SK-N-SH (cell line): ENCODE data around the gene MRPL44. TPM values are rescaled to one million over a fixed set of nuclear protein-coding genes. Genes with fewer than 3 reads are reported as not detected.

Source experiments
- CTCF ChIA-PET: fragments of 300-600, 350-600 bp; formaldehyde crosslinking; extraction: SDS; loops from one replicate; lab custom pipeline; 2021; lab: Yijun Ruan, JAX
- POLR2A ChIA-PET: fragments of 350-600 bp; sonication (Branson Sonifier 250); formaldehyde crosslinking; extraction: SDS; loops from one replicate; lab custom pipeline; 2020; ENCODE audit warnings: antibody characterized with exemption, inconsistent platforms; lab: Yijun Ruan, JAX
- DNase-seq: peaks from one replicate; pipeline ENCODE4 v3.0.0; 2012
- H2AFZ ChIP-seq: fragments of 200-600 bp; sonication (generic); 2 replicates; pipeline ENCODE4 v1.8.1; 2016; ENCODE audit warnings: antibody characterized with exemption, mild to moderate bottlenecking, low read depth
- H3F3A ChIP-seq: fragments of 200-600 bp; sonication (generic); replicated peaks from 2 replicates; pipeline ENCODE3; 2016; ENCODE audit warnings: antibody characterized with exemption, mild to moderate bottlenecking; ENCODE audit not compliant: insufficient read depth
- H3K27ac ChIP-seq, 2 experiments: fragments of 200-500 bp in 1 of 2; fragments of 200-600 bp in 1 of 2; sonication (Bioruptor generic) in 1 of 2; sonication (generic), shearing (Covaris generic) in 1 of 2; 2 replicates each; pipeline versions ENCODE4 v1.5.1 to v1.6.1; 2014 to 2016; ENCODE audit warnings: low read depth in 2 of 2, inconsistent platforms in 1 of 2, low read length in 1 of 2, mild to moderate bottlenecking in 1 of 2, mixed read lengths in 1 of 2
- H3K27me3 ChIP-seq: fragments of 200-600 bp; sonication (generic), shearing (Covaris generic); 2 replicates; pipeline ENCODE4 v1.6.1; 2016; ENCODE audit warnings: mixed run types; ENCODE audit not compliant: insufficient read depth
- H3K36me3 ChIP-seq, 2 experiments: fragments of 200-500 bp in 1 of 2; fragments of 200-600 bp in 1 of 2; sonication (Bioruptor generic) in 1 of 2; sonication (generic) in 1 of 2; replicated peaks in 1 of 2; 2 replicates each; pipeline versions ENCODE3 to v1.5.1; 2014 to 2016; ENCODE audit warnings: low read length in 1 of 2, mild to moderate bottlenecking in 1 of 2; ENCODE audit not compliant: insufficient read depth in 2 of 2, control insufficient read depth in 1 of 2
- H3K4me1 ChIP-seq, 2 experiments: fragments of 200-500 bp in 1 of 2; fragments of 200-600 bp in 1 of 2; sonication (Bioruptor generic) in 1 of 2; sonication (generic), shearing (Covaris generic) in 1 of 2; 2 replicates each; pipeline versions ENCODE4 v1.5.1 to v1.6.1; 2014 to 2016; ENCODE audit warnings: low read depth in 1 of 2, low read length in 1 of 2, mixed run types in 1 of 2; ENCODE audit not compliant: insufficient read depth in 2 of 2, control insufficient read depth in 1 of 2
- H3K4me2 ChIP-seq: fragments of 200-600 bp; sonication (generic), shearing (Covaris generic); 2 replicates; pipeline ENCODE4 v1.6.1; 2017; ENCODE audit warnings: mixed run types
- H3K4me3 ChIP-seq, 2 experiments: fragments of 200-500 bp in 1 of 2; fragments of 200-600 bp in 1 of 2; sonication (Bioruptor generic) in 1 of 2; sonication (generic), shearing (Covaris generic) in 1 of 2; 2 replicates each; pipeline versions ENCODE4 v1.5.1 to v1.8.1; 2014 to 2016; ENCODE audit warnings: low read depth in 2 of 2, inconsistent platforms in 1 of 2, low read length in 1 of 2, mild to moderate bottlenecking in 1 of 2, mixed read lengths in 1 of 2, moderate library complexity in 1 of 2
- H3K79me2 ChIP-seq: fragments of 200-600 bp; sonication (generic); 2 replicates; pipeline ENCODE4 v1.8.1; 2017; ENCODE audit warnings: mild to moderate bottlenecking; ENCODE audit not compliant: insufficient read depth
- H3K9ac ChIP-seq: fragments of 200-600 bp; sonication (generic); 2 replicates; pipeline ENCODE4 v1.6.1; 2017; ENCODE audit warnings: mixed run types
- H3K9me2 ChIP-seq: fragments of 200-600 bp; sonication (generic); 2 replicates; pipeline ENCODE4 v1.6.1; 2017; ENCODE audit warnings: mixed run types
- H3K9me3 ChIP-seq: fragments of 200-600 bp; sonication (generic); 2 replicates; pipeline ENCODE4 v1.6.1; 2017; ENCODE audit warnings: mixed run types, mild to moderate bottlenecking, moderate library complexity
- H4K20me1 ChIP-seq: fragments of 200-600 bp; sonication (generic); 2 replicates; pipeline ENCODE4 v1.6.1; 2017; ENCODE audit warnings: mild to moderate bottlenecking, mixed run types; ENCODE audit not compliant: insufficient read depth
- CHD2 ChIP-seq: fragments of 150-350 bp; IDR thresholded peaks from 2 replicates; pipeline ENCODE4 v1.6.1; 2018; ENCODE audit warnings: low read length; ENCODE audit not compliant: partially characterized antibody
- CTCF ChIP-seq: fragments of 200-600 bp; sonication (generic); IDR thresholded peaks from 2 replicates; pipeline ENCODE4 v1.6.1; 2017; ENCODE audit warnings: antibody characterized with exemption, mild to moderate bottlenecking, moderate library complexity
- EP300 ChIP-seq, 2 experiments: IDR thresholded peaks; 2 replicates each; pipeline versions ENCODE4 v1.4.0 to v1.6.1; 2012; ENCODE audit warnings: borderline replicate concordance in 1 of 2, low read depth in 1 of 2, low read length in 1 of 2
- FOSL2 ChIP-seq: IDR thresholded peaks from 2 replicates; pipeline ENCODE4 v1.4.0; 2012; ENCODE audit warnings: low read depth, mild to moderate bottlenecking, moderate library complexity, borderline replicate concordance
- FOXJ3 ChIP-seq: sonication (generic); formaldehyde crosslinking; IDR thresholded peaks from 2 replicates; pipeline ENCODE4 v1.5.1; 2020; ENCODE audit warnings: mild to moderate bottlenecking, missing genetic modification reagents
- IRF3 ChIP-seq: fragments of 150-350 bp; IDR thresholded peaks from 2 replicates; pipeline ENCODE4 v1.6.1; 2016; ENCODE audit warnings: mild to moderate bottlenecking, low read depth, low read length
- MAX ChIP-seq: IDR thresholded peaks from 2 replicates; pipeline ENCODE4 v1.4.0; 2012; ENCODE audit warnings: low read depth
- MEF2A ChIP-seq: IDR thresholded peaks from 2 replicates; pipeline ENCODE4 v1.4.0; 2012; ENCODE audit warnings: low read depth, borderline replicate concordance
- MXI1 ChIP-seq: IDR thresholded peaks from 2 replicates; pipeline ENCODE4 v1.6.1; 2012; ENCODE audit warnings: mild to moderate bottlenecking, low read depth, low read length, improper control_type of control experiment
- PBX3 ChIP-seq: IDR thresholded peaks from 2 replicates; pipeline ENCODE4; 2012
- REST ChIP-seq: IDR thresholded peaks from 2 replicates; pipeline ENCODE4 v1.6.1; 2012; ENCODE audit warnings: mild to moderate bottlenecking, low read depth, low read length, moderate library complexity
- RFX5 ChIP-seq: IDR thresholded peaks from 2 replicates; pipeline ENCODE4 v1.6.1; 2012; ENCODE audit warnings: mild to moderate bottlenecking, improper control_type of control experiment, low read length
- SIN3A ChIP-seq: IDR thresholded peaks from 2 replicates; pipeline ENCODE4 v1.6.1; 2012; ENCODE audit warnings: low read depth, mild to moderate bottlenecking, low read length, moderate library complexity, borderline replicate concordance
- TAF1 ChIP-seq: IDR thresholded peaks from 2 replicates; pipeline ENCODE4 v1.6.1; 2012; ENCODE audit warnings: low read depth, mild to moderate bottlenecking, low read length, moderate library complexity, borderline replicate concordance
- USF1 ChIP-seq: IDR thresholded peaks from 2 replicates; pipeline ENCODE4 v1.4.0; 2012; ENCODE audit warnings: low read depth, borderline replicate concordance
- WGBS: methylation state at CpG from one replicate; pipeline ENCODE4 v1.1.6; 2017; ENCODE audit warnings: low lambda C conversion rate; 5-methylcytosine and 5-hydroxymethylcytosine counted together
- polyA plus RNA-seq, 3 experiments: library from polyadenylated mRNA; depleted of rRNA; stranded (reverse); fragments of >200 nt; gene quantifications; 2 replicates each; pipeline ENCODE4 v1.2.3, GENCODE V29; 2012

Gene MRPL44
- polyA plus RNA-seq, 1 of the 3 experiments (the other 2 are of a cell fraction): 12.9 TPM

GRCh38 chr2:223997938-223998337 is 40.7 kb downstream of the MRPL44 start:
- Histone ChIP-seq H3K4me3 (no peak overlapping the region), H3F3A (no peaks in the 10 kb centered on the region), H3K27me3 (no peaks in the 10 kb centered on the region), H3K4me1 (peaks cover 0 to 7% of the 10 kb centered on the region in 2 experiments; a peak in 2 of 4 replicates), H3K9ac (no peak overlapping the region)
- no peak for DNase-seq
- TF ChIP-seq CTCF (no peak), PBX3 (no peak), USF1 (no peak), SIN3A (no peak), REST (no peak), MAX (no peak), MEF2A (no peak), IRF3 (no peak), FOXJ3 (CRISPR knock-in tag) (no peak), FOSL2 (no peak), EP300 (IDR thresholded peaks at IDR 0.05; ENCODE audit: borderline replicate concordance in 1 of 2, low read depth in 1 of 2, low read length in 1 of 2) (no peak), CHD2 (no peak), MXI1 (no peak), TAF1 (no peak), RFX5 (no peak)
- TF ChIP-seq, all 33 proteins: peak for 0
- Histone ChIP-seq H3K9me3 (no peaks in the 10 kb centered on the region), H3K27ac (no peak overlapping the region), H2AFZ (no peak overlapping the region), H3K4me2 (no peak overlapping the region), H3K79me2 (peaks cover 4% of the 10 kb centered on the region; the same call in 1 of the 2 replicates), H3K9me2 (no peaks in the 10 kb centered on the region), H4K20me1 (no peaks in the 10 kb centered on the region), H3K36me3 (peaks cover 13 to 21% of the 10 kb centered on the region in 2 experiments)
- 90% methylated on average over 5 of the region's 5 CpGs for WGBS
- CTCF ChIA-PET: interaction anchor here (1.3 to 3.8 kb wide), 3 partner anchors 10 to 286 kb away, joined by 5 to 18 read pairs (median 6); no protein-coding TSS in a partner anchor
- POLR2A ChIA-PET: no interaction called here
